HG03571 (cell line): ENCODE data around the gene CRKL.

ENCODE experiments used
- ATAC-seq: cut with Tn5 transposase; IDR thresholded peaks from one replicate; pipeline ENCODE4 v1.9.1; 2021; ENCODE audit not compliant: unreplicated experiment

Gene CRKL

GRCh38 chr22:20994902-20995241, 77.7 kb downstream of the CRKL start:
- no peak for ATAC-seq

- no peak for ATAC-seq
Observed at GRCh38 chr22:20995329-20996030, 78.3 kb downstream of the CRKL start.

- no peak for ATAC-seq
Observed at GRCh38 chr22:20996031-20996410, 78.8 kb downstream of the CRKL start.

- ATAC-seq = no peak
Observed at GRCh38 chr22:20996598-20997535, 79.7 kb downstream of the CRKL start.

GRCh38 chr22:20997536-20998257, 80.5 kb downstream of the CRKL start:
- no peak for ATAC-seq

- ATAC-seq = no peak
Observed at GRCh38 chr22:20998411-20999336, 81.5 kb downstream of the CRKL start.

- ATAC-seq = no peak
Observed at GRCh38 chr22:20999350-21000206, 82.4 kb downstream of the CRKL start.

- ATAC-seq = no peak
Observed at GRCh38 chr22:21000207-21000986, 83.2 kb downstream of the CRKL start.

GRCh38 chr22:21000987-21001600, 83.9 kb downstream of the CRKL start:
- ATAC-seq = peak; percentile 4

GRCh38 chr22:21001601-21002325, 84.6 kb downstream of the CRKL start, which contains the start of gene THAP7:
THAP7 (minus strand) TSS chr22:21002118; CDS start chr22:21001911, 207 bp downstream.
- ATAC-seq = peak; percentile 87
